Measurements from ENCODE around the gene TUBB2A. TPM values are rescaled to one million over a fixed set of nuclear protein-coding genes. Genes with fewer than 3 reads are reported as not detected.

The TUBB2A gene
- total RNA-seq, 6 experiments from 2014 or later: 32.8 to 136 (median 83.8) TPM

DNA sequence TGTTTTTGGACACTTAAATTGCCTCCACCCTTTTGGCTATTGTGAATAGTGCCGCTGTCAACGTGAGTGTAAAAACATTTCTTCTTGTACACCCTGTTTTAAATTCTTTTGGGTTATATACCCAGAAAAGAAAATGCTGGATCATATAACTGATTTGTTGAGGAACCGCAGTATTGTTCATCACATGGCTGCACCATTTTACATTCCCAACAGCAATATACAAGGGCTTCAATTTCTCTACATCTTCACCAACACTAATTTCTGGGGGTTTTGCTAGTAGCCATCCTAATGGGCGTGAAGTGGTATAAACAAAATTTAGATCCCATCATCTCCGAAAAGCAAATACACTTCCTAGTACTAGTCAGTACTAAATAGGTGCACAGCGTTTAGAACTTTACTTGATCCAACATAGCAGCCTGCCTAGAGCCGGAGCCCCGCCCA, 39.4 kb downstream of the TUBB2A start:
- no peak for TF ChIP-seq POLR2A (IDR thresholded peaks at IDR 0.05)
- TF ChIP-seq, protein P1, sequence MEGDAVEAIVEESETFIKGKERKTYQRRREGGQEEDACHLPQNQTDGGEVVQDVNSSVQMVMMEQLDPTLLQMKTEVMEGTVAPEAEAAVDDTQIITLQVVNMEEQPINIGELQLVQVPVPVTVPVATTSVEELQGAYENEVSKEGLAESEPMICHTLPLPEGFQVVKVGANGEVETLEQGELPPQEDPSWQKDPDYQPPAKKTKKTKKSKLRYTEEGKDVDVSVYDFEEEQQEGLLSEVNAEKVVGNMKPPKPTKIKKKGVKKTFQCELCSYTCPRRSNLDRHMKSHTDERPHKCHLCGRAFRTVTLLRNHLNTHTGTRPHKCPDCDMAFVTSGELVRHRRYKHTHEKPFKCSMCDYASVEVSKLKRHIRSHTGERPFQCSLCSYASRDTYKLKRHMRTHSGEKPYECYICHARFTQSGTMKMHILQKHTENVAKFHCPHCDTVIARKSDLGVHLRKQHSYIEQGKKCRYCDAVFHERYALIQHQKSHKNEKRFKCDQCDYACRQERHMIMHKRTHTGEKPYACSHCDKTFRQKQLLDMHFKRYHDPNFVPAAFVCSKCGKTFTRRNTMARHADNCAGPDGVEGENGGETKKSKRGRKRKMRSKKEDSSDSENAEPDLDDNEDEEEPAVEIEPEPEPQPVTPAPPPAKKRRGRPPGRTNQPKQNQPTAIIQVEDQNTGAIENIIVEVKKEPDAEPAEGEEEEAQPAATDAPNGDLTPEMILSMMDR (IDR thresholded peaks at IDR 0.05): no peak
- WGBS (ENCODE audit: insufficient coverage, low coverage, low lambda C conversion rate, missing lambda C conversion rate): 5% methylated on average over 7 of the region's 8 CpGs
- Histone ChIP-seq H3K9me3 (no peaks in the 10 kb centered on the region), H3K4me1 (peaks cover 0 to 40% (median 5%) of the 10 kb centered on the region in 4 donors), H3K36me3 (peaks cover 0 to 24% (median 9%) of the 10 kb centered on the region in 4 donors), H3K27me3 (no peaks in the 10 kb centered on the region), H3K4me3 (peak overlapping the region; percentile 84 to 89 (median 86)), H3K27ac (peak overlapping the region; percentile 85 to 95 (median 88))
- DNase-seq (no peak), ATAC-seq (no peak)
- intact Hi-C loops (cut with DNase I): no loop called here

DNA sequence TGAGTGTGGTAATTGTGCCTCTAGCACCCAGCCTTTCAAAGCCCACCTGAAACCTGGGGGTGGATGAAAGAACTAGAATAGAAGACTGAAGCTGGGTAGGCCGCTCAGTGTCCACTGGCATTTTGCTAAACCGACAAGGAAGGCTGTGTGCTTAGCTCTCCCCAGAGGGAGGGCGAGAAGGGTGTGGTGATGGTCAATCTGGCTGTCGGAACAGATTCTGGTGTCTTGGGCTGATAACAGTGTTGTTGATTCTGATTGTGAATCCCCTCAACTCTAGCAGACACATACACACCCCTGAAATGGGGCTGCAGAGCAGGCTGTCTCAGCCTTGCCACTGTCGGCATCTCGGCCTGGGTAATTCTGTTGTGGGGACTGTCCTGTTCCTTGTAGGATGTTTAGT, 43.0 kb downstream of the TUBB2A start:
- ATAC-seq (no peak), DNase-seq (no peak)
- Histone ChIP-seq H3K27me3 (no peaks in the 10 kb centered on the region), H3K4me3 (no peak overlapping the region), H3K27ac (no peak overlapping the region), H3K4me1 (peaks cover 0 to 7% (median 0%) of the 10 kb centered on the region in 4 donors), H3K9me3 (no peaks in the 10 kb centered on the region), H3K36me3 (peaks cover 0 to 50% (median 21%) of the 10 kb centered on the region in 4 donors)
- TF ChIP-seq POLR2A (IDR thresholded peaks at IDR 0.05): no peak
- TF ChIP-seq, protein P1 (IDR thresholded peaks at IDR 0.05): no peak
- WGBS (ENCODE audit: insufficient coverage, low coverage, low lambda C conversion rate, missing lambda C conversion rate): 100% methylated on average over 2 of the region's 6 CpGs
- intact Hi-C loops (cut with DNase I): no loop called here

DNA sequence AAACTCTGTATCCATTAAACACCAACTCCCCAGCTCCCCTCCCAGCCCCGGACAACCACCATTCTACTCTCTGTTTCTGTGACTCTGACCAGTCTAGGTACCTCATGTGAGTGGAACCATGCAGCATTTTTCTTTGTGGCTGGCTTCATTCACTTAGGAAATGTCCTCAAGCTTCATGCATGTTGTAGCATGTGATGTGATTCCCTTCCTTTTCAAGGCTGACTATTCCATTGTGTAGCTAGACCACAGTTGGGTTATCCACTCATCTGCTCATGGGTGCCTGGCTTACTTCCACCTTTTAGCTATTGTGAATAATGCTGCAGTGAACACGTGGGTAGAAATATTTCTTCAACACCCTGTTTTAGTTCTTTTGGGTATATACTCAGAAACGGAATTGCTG, 47.6 kb downstream of the TUBB2A start:
- DNase-seq (no peak), ATAC-seq (no peak)
- 90% methylated on average over 3 of the region's 3 CpGs for WGBS (ENCODE audit: insufficient coverage, low coverage, low lambda C conversion rate, missing lambda C conversion rate)
- Histone ChIP-seq H3K4me3 (no peak overlapping the region), H3K4me1 (no peaks in the 10 kb centered on the region), H3K27me3 (no peaks in the 10 kb centered on the region), H3K27ac (no peak overlapping the region), H3K36me3 (peaks cover 4 to 80% (median 33%) of the 10 kb centered on the region in 4 donors), H3K9me3 (no peaks in the 10 kb centered on the region)
- no peak for TF ChIP-seq POLR2A (IDR thresholded peaks at IDR 0.05)
- TF ChIP-seq, protein P1 (IDR thresholded peaks at IDR 0.05): no peak
- intact Hi-C loops (cut with DNase I): no loop called here

DNA sequence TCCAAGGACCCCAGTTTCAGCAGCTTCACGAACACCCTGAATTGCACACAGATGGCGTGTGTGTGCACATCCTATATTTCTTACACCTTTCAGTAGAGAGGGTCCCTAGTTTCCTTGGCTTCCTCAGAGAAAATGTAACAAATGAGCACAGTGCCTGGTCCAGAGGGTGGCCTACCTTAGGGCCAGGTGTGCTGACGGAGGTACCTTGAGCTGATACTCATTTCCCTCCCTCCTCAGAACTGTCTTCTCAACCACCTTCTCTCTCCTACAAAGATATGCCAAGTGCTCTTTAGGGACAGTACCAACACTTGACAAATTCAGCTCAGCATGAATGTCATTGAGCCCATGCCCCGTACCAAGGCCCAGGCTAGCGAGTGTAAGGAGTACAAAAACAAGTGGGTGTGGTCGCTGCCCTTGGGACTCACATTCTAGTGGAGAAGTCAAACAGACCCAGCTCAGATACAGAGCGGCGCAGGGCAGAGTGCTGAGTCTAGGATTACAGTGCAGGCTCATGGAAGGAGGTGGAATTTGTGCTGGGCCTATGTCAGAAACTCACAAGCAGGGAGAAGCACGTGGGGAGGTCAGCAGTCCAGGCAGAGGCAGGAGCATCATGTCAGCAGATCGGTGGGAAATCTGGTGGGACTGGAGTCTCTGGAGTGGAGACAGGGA, 48.5 kb downstream of the TUBB2A start:
- DNase-seq (no peak), ATAC-seq (peak in 1 of 4 donors; percentile 19)
- intact Hi-C loops (cut with DNase I): no loop called here
- H3K4me1 ChIP-seq: no peaks in the 10 kb centered on the region
- TF ChIP-seq, protein P1 (IDR thresholded peaks at IDR 0.05): no peak
- no peak for TF ChIP-seq POLR2A (IDR thresholded peaks at IDR 0.05)
- 86% methylated on average over 8 of the region's 10 CpGs for WGBS (ENCODE audit: insufficient coverage, low coverage, low lambda C conversion rate, missing lambda C conversion rate)
- no peaks in the 10 kb centered on the region for H3K27me3 ChIP-seq
- H3K36me3 ChIP-seq: peaks cover 8 to 82% (median 35%) of the 10 kb centered on the region in 4 donors
- H3K4me3 ChIP-seq: no peak overlapping the region
- H3K9me3 ChIP-seq: no peaks in the 10 kb centered on the region
- H3K27ac ChIP-seq: no peak overlapping the region

Other genes with a start within 250 kb of the TUBB2A start
- 10 to 100 TPM; 27.0 to 48.5 (median 38.7) TPM for gene SERPINB6, start 186.0 kb downstream of the TUBB2A start, total RNA-seq
- gene NQO2, start 157.7 kb downstream of the TUBB2A start, total RNA-seq: 10 to 100 TPM; 44.5 to 74.2 (median 67.3) TPM
- gene RIPK1, start 89.0 kb downstream of the TUBB2A start, total RNA-seq: 10 to 100 TPM; 13.9 to 17.6 (median 16.6) TPM
- gene BPHL, start 38.8 kb downstream of the TUBB2A start, total RNA-seq: 100 to 1,000 TPM in 2 of 6 experiments, 10 to 100 TPM in 4; 30.4 to 142 (median 68.6) TPM
- 1 to 10 TPM; 1.0 to 3.9 (median 2.5) TPM for gene TUBB2B, start 70.1 kb upstream of the TUBB2A start, total RNA-seq
- 10 to 100 TPM in 5 of 6 experiments, 1 to 10 TPM in 1; 9.4 to 15.4 (median 11.0) TPM for gene PSMG4, start 101.4 kb upstream of the TUBB2A start, total RNA-seq